ENCODE results near the gene GATAD2A. TPM values are rescaled to one million over a fixed set of nuclear protein-coding genes. Genes with fewer than 3 reads are reported as not detected.

Gene GATAD2A
- total and polyA plus RNA-seq, 7 donors, result 18.5 to 138 (median 30.2) TPM

DNA sequence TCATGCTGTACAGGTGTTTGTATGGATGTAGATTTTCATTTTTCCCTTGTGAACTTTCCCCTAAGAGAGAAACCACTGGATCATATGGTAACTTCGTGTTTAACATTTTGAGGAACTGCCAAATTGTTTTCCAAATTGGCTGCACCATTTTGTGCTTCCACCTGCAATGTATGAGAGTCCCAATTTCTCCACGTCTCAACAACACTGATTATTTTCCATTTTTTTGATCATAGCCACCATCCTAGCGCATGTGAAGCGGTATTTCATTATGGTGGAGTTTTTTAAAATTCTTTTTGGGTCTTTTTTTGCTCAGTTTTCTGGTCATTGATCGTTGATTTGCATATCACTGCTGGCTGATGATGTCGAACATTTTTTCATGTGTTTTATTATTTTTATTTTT is 115.5 kb downstream of the GATAD2A start:
- Histone ChIP-seq H3K27ac (no peak overlapping the region), H3K4me3 (no peak overlapping the region), H3K27me3 (no peaks in the 10 kb centered on the region), H3K4me1 (peaks cover 0 to 38% (median 31%) of the 10 kb centered on the region in 4 donors), H3K9me3 (no peaks in the 10 kb centered on the region), H3K36me3 (peaks cover 0 to 50% (median 4%) of the 10 kb centered on the region in 4 donors)
- 82 to 87% methylated on average over 6 of the region's 6 CpGs for WGBS, 2 donors
- no peak for DNase-seq
- intact Hi-C loops (cut with DNase I), result no loop called here
- TF ChIP-seq POLR2A (IDR thresholded peaks at IDR 0.05) (no peak), POLR2AphosphoS5 (IDR thresholded peaks at IDR 0.05) (no peak), EP300 (IDR thresholded peaks at IDR 0.05) (no peak)
- TF ChIP-seq, protein P1, sequence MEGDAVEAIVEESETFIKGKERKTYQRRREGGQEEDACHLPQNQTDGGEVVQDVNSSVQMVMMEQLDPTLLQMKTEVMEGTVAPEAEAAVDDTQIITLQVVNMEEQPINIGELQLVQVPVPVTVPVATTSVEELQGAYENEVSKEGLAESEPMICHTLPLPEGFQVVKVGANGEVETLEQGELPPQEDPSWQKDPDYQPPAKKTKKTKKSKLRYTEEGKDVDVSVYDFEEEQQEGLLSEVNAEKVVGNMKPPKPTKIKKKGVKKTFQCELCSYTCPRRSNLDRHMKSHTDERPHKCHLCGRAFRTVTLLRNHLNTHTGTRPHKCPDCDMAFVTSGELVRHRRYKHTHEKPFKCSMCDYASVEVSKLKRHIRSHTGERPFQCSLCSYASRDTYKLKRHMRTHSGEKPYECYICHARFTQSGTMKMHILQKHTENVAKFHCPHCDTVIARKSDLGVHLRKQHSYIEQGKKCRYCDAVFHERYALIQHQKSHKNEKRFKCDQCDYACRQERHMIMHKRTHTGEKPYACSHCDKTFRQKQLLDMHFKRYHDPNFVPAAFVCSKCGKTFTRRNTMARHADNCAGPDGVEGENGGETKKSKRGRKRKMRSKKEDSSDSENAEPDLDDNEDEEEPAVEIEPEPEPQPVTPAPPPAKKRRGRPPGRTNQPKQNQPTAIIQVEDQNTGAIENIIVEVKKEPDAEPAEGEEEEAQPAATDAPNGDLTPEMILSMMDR (IDR thresholded peaks at IDR 0.05), result no peak

DNA sequence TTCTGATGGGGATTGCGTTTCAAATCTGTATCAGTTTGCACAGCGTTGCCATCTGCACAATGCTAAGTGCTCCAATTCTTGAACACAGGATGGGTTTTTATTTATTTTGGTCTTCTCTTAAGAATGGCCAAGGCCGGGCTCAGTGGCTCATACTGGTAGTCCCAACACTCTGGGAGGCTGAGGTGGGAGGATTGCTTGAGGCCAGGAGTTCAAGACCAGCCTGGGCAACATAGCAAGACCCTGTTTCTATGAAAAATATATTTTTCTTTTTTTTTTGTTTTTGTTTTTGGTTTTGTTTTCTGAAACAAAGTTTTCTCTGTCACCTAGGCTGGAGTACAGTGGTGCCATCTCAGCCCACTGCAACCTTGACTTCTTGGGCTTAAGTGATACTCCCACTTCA is 117.7 kb downstream of the GATAD2A start:
- 93 to 95% methylated on average over 3 of the region's 3 CpGs for WGBS, 2 donors
- H3K36me3 ChIP-seq, result peaks cover 0 to 72% (median 8%) of the 10 kb centered on the region in 4 donors
- no peaks in the 10 kb centered on the region for H3K9me3 ChIP-seq
- TF ChIP-seq EP300 (IDR thresholded peaks at IDR 0.05) (no peak), POLR2AphosphoS5 (IDR thresholded peaks at IDR 0.05) (no peak), POLR2A (IDR thresholded peaks at IDR 0.05) (no peak)
- TF ChIP-seq, protein P1 (IDR thresholded peaks at IDR 0.05), result no peak
- intact Hi-C loops (cut with DNase I), result no loop called here
- no peak overlapping the region for H3K27ac ChIP-seq
- no peak for DNase-seq
- no peaks in the 10 kb centered on the region for H3K27me3 ChIP-seq
- H3K4me3 ChIP-seq, result no peak overlapping the region
- H3K4me1 ChIP-seq, result peaks cover 0 to 23% (median 15%) of the 10 kb centered on the region in 4 donors

DNA sequence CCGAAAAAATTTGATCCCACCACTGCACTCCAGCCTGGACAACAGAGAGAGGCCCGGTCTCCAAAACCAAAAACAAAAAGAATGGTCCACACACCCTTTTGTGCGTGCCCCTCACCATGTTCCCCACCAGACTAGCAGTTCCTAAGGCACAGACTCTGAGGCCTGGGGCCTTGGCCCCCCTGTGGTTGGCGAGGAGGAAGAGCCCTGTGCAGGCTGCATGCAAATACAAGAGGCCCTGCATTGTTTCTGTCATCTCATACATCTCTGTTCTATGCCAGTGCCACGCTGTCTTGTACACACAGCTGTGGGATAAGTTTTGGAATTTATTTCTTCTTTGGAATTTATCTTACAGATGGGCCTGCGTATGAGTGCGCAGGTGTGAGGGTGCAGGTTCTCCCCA is 118.6 kb downstream of the GATAD2A start:
- Histone ChIP-seq H3K4me1 (peaks cover 0 to 26% (median 16%) of the 10 kb centered on the region in 4 donors), H3K4me3 (no peak overlapping the region), H3K36me3 (peaks cover 0 to 68% (median 8%) of the 10 kb centered on the region in 4 donors), H3K27me3 (no peaks in the 10 kb centered on the region), H3K27ac (no peak overlapping the region), H3K9me3 (no peaks in the 10 kb centered on the region)
- DNase-seq, result no peak
- TF ChIP-seq POLR2AphosphoS5 (IDR thresholded peaks at IDR 0.05) (no peak), EP300 (IDR thresholded peaks at IDR 0.05) (no peak), POLR2A (IDR thresholded peaks at IDR 0.05) (no peak)
- TF ChIP-seq, protein P1 (IDR thresholded peaks at IDR 0.05), result no peak
- WGBS, 2 donors, result 86 to 91% methylated on average over 7 of the region's 7 CpGs
- intact Hi-C loops (cut with DNase I), result no loop called here

DNA sequence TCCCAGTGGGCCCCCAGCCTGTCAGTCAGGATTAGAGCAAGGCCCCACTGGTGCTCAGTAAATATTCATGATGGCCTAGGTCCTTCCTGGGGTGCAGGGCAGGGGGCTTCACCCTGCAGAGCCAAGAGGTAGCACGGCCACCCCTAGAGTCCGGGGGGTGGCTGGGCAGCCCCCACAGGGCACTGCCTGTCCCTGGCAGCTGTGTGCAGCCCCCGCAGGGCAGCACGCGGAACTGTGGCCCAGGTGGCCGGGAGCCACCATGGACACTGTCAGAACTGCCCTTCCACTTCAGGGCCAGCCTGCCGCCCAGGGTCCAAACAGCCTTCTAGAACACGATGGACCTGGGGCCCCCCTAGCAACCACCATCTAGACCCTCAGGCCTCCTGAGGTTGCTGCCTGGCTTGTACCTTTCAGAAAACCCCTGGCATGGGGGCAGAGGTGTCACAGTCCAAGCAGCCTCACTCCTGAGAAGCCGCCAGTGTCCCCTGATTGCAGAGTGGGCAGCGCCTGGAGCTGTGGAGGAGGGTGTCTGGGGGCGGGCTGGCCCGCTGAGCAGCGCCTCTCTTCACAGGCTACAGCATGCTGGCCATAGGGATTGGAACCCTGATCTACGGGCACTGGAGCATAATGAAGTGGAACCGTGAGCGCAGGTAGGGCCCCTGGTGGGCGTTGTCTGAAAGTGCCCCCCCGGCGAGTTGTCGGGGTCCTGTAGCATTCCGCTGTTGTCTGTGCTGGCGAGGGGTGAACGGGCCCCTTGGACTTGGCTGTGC is 120.3 kb downstream of the GATAD2A start:
- intact Hi-C loops (cut with DNase I), result no loop called here
- DNase-seq, result no peak
- Histone ChIP-seq H3K4me3 (no peak overlapping the region), H3K36me3 (peaks cover 0 to 51% (median 8%) of the 10 kb centered on the region in 4 donors), H3K4me1 (peaks cover 0 to 23% (median 14%) of the 10 kb centered on the region in 4 donors), H3K27ac (no peak overlapping the region), H3K9me3 (no peaks in the 10 kb centered on the region), H3K27me3 (no peaks in the 10 kb centered on the region)
- TF ChIP-seq, protein P1 (IDR thresholded peaks at IDR 0.05), result no peak
- TF ChIP-seq POLR2A (IDR thresholded peaks at IDR 0.05) (no peak), POLR2AphosphoS5 (IDR thresholded peaks at IDR 0.05) (no peak), EP300 (IDR thresholded peaks at IDR 0.05) (no peak)
- 90 to 95% methylated on average over 23 of the region's 23 CpGs for WGBS, 2 donors

All from sigmoid colon (tissue), 7 donors.